Measurements from ENCODE around the gene CSRNP3.
"Not testable (repeated sequence)": the region's sequence is repeated elsewhere in the genome, so short reads cannot be mapped to it uniquely, and the experiment has no call there.

CSRNP3 gene

DNA sequence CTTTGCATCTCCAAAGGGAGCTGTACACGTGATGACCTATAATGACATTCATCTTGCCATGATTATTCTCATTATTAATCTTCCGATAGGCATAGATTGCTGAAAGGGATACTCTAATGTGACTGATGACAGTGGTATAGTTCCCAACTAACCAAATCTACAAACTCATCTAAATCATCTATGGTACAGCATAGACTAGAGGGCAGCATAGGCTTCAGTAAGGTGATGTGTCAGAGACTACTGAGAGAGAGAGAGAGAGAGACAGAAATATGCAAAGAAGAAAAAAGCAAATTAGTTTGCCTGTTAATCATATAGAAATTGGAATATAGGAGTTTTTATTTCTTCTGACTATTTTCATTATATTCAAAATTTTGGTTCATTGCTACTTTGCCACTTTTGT, 89.3 kb downstream of the CSRNP3 start:
- DNase-seq = no peak

DNA sequence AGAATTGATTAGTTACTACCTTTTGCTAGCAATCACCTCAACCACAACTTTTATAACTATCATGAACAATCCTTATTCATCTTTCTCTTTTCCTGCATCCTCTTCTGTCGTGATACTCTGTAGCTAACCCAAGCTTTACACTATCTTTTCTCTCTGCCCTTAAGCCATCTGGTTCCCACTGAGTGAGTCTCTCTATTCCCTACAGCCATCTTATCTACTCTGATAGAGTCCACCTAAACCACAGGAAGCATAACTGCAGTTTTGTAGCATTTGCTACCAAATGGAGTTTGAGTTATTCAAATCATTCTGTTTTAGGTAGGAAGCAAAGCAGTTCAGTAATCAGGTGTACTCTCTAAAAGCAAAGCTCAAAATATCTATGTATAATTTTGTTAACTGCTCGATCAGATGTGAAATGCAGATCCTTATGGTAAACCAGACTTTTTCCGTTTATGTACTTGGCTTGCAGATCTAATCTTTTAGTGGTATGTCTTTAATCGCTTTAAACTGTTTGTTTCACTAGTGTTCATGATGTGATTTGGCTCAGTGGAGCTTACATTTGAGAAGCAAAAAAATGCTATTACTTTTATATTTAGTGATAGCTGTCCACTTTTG, 91.0 kb downstream of the CSRNP3 start:
- no peak for DNase-seq

DNA sequence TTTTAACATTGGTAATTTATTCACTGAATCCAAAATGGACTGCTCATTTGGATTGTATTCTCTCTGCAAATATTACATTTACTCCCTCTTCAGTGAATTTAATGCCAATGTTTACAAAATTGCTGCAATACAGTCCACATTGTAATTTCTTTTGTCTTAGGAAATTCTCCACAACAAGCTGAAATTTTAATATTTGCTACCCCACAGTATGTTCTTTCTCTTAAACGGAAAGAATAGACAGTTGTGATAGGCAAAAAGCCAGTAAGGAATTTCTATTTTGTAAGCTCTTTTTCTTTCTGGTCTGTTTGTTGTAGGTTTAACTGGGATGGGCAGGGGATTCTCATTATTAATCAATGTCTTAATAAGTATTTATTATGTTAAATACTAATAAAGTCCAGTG, 92.0 kb downstream of the CSRNP3 start:
- no peak for DNase-seq

DNA sequence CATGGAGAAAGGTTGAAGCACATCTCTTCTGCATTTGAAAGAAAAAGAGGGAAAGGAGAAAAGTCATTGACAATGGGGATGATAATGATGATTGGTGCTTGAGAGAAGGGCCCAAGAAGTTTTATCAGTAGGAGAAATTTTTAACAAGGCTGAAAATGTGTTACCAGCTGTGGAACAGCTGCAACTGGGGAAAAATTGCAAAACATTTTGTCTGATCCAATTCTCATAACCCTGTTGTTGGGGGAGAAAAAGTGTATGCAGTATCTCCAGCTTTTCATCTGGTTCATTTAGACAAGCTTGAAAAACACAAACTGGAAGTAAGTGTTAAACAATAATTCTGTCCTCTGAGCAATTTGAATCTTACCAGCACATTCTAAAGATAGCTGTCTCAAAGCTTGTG, 92.7 kb downstream of the CSRNP3 start:
- DNase-seq = no peak

DNA sequence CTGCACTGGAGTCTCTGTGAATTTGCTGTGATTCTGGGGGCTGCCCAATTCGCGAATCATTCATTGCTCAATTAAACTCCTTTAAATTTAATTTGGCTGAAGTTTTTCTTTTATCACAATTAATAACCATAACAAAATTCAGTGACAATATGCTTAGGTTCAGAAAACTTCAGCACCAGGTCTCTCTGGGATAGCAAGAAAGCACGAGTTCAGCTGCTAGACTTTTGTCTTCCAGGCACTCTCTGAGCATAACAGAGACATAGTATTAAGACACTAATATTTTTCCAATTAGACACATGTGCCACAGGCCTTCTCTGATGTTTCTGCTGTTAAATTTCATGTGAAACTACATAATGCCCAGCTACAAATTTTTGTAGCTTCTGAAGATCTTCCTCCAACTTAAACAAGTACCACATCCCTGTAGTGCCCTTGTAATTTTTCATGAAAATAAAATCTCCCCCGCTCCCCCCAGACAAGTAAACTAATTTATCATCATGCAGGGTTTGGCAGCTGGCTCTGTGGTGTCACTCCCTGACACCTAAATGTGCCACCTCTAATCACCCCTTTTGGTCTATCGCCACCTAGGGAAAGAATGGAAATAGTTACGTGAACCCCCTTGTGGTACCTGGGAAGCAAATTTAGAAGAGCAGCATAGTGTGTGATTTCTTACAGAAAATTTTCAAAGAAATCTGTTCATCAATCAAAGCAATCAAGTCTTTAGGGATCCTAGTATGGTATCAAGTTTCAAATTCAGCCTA, 94.1 kb downstream of the CSRNP3 start:
- no peak for DNase-seq

DNA sequence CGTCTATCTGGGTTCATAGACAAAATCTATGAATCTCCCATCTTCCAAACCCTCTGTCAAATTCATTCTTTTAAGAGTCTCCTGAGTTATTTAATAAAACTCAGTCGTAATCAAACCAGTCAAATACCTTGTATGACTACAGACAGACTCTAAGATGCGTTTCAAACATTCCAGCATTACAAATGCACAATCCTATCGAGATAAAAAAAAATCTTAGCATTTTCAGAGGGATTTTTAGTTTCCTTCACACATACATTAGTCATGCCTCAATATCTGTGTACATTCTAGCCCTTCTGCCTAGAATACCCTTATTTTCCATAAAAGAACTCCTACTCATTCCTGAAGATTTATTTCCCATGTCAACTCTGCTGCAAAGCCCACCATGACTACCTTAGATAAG, 96.5 kb downstream of the CSRNP3 start:
- DNase-seq = no peak

DNA sequence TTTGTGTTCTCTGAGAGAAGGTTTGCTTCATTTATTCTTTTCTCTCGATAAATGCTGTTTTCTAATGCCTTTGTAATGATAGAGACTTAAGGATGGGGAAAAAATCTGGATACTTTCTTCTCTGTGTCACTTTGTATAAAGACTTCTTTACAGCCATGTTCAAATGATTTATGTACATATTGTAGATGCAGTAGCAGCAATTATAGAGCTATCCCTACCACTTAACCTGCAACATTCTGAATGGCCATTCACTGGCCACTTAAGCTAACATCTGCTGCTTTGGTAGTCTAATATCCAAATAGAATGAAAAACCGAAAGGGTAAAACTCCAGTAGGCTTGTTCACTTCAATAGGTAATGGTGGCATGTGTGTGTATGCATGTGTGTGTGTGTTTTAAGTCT, 97.8 kb downstream of the CSRNP3 start:
- no peak for DNase-seq

DNA sequence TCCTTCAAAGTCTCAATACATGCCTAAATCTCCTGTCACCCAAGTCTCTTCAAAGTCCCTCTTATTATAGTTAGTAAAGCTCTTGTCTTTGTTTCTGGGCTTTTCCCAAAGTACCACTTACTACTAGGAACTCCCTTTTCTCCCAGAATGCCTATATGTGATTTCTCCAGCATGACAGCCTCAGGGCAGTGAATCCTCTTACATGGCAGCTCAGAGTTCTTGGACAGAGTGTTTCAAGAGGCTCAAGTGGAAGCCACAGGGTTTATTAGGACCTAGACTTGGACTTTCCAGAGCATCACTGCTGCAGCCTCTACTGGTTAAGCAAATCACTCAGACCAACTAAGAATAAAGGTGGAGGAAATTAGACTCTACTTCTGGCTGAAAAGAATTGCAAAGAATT, 98.9 kb downstream of the CSRNP3 start:
- no peak for DNase-seq

DNA sequence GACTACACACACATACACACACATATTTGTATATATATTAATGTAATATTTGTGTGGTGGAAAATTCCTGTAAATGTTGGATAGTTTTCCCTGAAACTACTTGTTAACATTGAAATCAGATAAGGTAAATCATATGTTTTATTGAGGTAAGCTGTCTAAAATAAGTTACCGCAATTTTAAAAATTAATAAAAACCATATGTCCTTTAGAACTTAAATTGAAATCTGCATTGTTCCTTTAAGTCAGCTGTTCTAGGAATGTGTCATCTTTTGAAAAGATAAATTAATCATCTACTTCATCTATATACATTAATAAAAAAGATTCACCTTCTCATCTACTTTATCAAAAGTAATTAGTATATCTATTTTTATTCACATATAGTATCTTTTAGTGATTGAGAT, 102.0 kb downstream of the CSRNP3 start:
- DNase-seq = no peak

DNA sequence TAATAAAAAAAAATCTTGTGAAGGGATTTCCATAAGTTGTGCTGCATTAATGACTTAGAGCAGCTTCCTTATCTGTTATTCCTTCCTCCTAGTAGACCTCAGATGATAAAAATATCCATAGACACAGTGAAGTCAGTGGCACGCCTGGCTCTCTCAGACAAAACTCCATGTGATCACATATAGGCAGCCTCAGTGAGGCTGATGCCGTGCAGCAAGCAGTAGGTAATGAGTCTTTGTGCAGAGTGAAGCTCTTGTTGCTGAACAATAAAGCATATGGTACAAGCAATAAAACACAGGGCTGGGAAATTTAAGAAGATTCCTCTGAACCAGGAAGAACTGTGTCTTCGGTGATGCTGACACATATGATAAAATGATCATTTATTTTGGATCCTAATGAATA, 102.7 kb downstream of the CSRNP3 start:
- DNase-seq = no peak

DNA sequence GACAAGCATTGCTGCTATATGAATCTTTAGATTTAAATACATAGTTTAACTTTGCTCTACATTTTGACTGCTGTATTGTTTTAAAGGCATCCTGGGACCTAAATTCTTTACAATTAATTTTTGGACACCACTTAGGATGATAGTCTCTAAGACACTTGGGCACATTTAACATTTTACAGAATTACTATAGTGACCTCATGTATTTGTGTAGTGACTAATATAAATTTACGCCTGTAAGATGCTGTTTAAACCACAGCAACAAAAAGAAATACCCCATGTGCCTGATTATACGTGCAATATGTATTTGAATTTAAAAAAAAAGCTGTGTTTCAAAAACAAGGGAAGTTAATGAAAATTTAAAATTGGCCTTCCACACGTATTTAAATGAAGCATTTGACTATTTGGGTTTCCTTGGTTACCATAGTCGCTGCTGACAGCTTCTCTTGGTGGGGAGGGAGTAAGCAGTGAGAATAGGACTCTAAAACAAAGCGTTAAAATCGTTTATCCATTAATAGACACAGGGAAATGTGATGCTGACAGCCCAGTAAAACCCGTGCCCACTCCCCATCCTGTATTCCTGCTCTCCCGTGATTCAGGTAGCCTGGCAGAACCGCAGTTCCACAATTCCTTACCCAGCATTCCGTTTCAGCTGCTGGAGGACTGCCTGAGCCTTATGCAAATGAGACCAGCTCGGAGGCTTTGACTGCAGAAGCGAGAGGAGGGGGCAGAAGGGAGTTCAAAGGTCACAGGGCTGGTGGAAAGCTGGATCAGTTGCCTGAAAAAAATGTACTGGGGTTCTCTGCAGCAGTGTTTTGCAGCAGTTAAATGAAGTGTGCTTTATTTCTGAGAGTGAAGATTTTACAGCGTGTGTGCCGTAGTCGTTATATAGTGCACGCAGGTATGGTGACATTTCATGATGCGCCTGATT, 104.3 kb downstream of the CSRNP3 start:
- no peak for DNase-seq

DNA sequence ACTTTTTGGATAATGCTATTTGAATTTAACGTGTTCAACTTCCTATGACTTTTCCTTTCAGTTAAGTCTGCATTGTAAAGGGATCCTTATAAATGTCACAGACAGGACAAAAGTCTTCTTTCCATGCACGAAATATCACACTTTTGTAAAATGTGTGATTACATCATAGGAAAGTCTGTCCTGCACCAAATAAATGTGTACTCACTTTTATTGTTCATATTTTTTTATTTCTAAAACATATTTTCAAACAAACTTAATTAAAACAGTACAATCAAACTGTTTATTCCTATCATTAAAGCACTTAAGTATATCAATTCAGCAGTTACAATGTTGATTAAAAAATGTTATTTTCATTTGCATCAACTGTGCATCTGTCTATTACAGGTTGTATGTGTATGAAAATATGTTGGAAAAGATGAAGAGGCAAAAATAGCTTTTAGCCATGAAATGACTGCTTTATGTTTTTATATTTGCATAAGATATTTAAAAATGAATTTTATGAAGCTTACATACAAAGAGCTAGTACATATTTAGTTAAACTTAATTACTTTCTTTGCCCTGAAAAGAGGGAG, 105.6 kb downstream of the CSRNP3 start:
- no peak for DNase-seq

DNA sequence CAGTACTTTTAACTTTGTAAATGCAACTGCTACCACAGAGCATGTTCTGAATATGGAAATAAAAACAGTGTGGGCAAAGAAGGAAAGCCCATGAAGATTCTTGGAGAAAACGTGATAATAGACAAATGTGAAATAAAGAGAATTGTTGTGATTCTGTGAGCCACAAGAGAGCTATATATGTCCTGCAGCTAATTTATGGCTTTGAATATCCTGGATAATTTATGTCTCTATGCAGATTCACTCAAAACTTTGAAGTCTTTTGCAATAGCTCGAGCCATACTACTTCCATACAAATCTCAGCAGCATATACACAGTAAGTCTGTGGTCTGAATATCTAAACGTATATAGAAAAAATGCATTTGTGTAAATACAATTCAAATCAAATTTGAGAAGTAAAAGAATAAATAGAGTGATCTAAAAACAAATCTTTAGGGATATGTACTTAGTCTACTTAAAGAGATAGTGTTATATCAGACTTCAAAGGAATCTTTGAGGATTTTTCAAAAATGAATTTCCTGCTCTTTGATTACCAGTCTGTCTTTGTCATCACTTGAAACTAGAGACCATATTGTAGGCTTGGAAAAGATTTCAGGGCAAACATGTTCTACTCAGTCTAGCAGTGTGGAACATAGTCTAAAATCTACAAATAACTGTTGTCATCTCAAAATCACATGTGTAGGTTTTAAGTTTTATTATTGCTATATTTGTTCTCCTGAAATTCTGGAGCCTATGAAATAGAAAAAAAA, 107.1 kb downstream of the CSRNP3 start:
- no peak for DNase-seq

DNA sequence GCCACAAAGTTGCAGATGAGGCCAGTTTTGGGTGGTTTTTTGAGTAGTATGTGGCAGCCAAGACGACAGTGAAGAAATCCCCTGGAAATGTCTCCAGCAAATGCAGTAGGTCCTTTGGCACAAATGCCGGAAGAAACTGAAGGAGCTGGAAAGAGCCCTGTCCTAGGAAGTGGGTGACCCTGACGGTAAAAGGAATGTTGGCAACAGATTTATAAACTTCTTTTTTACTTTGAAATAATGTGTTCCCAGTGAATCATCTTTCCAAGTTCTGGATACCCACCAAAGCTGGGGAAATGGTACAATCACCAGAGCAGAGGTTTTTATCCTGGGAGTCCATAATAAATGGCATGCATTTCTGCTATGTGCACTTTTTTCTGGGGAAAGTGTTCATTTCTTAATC, 112.9 kb downstream of the CSRNP3 start:
- no peak for DNase-seq

DNA sequence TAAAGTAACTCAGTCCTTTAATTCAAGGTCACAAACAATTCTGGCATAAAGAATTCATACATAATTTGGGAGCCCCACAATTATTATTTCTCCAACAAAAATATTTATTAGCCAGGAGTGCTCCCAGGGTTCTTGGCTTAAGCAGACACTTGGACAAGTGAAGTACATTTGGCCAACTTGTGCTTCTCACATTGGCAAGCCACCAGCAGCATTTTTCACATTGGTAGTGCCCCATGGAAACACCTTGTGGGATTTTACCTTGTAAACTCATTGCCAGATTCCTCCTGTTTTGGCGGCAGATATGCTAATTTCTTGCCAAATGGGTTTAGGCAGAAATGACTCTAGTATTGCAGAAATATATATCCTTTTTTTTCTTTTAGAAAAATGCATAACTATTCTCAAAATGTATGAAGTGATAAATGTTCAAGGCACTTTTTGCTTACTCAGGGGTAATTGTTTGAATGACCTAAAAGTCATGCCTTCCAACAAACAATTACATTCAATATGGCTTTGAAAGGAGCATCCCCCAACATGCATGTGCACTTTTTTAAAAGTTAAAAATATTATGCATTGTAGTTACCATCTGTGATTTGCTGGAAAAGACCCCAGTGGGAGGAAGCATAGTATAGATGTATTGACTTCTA, 113.5 kb downstream of the CSRNP3 start:
- DNase-seq = no peak

DNA sequence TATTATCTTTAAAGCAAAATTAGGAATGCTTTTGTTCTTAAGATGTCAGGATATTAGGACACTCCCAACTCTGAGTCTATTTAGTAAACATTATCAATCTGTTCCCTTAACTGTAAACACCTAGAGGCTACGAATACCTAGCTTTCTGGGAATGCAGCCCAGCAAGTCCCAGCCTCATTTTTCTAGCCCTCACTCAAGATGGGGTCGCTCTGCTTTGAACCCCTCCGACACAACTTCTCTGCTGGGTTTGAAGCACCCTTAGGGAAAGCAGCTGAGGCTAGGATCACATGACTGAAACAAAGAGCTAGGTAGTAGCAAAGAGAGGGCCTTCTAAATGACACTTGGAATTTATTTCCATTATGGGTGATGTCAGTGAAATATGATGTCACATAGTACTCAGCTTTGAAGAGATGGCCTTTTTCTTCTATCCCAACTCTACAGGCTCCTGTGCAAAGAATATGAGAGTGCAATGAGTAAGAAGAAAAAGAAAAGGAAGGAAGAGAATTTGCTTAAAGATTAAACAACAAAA, 114.7 kb downstream of the CSRNP3 start:
- no peak for DNase-seq

DNA sequence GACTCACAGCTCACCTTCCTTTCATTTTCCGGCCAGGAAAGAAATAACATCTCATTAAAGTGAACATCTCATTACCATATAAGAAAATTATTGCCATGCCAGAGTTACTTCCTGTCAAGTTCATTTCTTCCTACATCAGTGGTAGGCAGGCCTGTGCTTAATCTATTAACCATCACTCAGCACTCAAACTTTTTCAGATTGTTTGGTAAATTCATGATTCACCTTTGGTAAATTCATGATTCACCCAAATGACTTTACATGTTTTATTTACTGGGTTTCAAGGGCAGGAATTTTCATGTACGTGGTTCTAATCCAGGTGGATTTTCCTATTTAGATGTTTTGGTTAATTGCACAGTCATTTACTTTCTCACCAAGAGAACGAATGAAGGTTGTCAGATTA, 116.5 kb downstream of the CSRNP3 start:
- DNase-seq = no peak

DNA sequence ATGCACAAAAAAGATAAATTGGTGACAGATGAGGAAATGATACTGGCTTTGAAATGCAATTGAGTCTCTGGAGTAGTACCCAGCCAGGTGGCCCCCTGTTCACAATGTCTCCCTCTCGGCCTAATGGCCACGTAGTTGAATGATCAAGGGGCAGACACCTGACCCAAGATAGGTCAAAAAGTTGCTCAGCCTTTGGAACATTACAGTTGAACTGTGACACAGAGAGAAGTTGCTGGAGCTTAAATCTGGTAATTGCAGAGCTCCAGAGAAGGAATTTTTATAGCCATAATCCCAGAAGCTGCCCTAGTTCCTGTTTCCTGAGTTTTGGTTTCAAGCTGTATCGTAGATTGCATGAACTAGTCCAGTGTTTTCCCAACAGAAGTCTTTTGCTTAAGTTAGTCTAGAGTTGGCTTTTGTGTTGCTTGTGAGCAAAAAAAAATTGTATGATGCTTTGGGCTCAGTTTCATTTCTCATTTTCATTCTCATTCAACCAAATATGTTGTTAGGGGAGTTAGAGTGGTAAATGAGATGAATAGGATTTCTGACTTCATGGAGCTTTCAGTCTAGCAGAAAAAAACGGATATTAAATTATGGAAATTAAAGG, 117.9 kb downstream of the CSRNP3 start:
- no peak for DNase-seq

DNA sequence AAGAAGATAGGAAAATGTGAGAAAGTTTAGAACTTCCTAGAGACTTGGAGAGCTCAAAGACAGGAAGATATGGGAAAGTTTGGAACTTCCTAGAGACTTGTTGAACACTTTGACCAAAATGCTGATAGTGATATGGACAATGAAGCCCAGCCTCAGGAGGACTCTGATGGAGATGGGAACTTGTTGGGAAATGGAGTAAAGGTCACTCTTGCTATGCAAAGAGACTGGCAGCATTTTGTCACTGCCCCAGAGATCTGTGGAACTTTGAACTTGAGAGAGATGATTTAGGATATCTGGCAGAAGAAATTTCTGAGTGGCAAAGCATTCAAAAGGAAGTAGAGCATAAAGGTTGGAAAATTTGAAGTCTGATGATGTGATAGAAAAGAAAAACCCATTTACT, 121.5 kb downstream of the CSRNP3 start:
- DNase-seq = not testable (repeated sequence)

DNA sequence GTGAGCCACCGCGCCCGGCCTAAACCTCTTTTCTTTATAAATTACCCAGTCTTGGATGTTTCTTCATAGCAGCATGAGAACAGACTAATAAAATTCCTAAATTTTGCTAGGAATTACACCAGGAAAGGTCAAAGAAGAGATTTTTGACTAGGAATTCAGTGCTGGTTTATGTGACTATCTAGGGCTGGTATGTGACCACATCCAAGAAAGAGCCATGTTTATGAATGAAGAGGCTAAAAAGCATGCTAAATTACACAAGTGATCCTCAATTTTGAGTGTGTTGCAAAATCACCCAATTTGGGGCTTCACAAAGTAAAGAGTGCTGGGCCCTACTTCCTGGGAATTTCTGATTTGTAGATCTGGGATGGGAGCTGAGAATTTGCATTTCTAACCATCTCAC, 123.6 kb downstream of the CSRNP3 start:
- DNase-seq = no peak

DNA sequence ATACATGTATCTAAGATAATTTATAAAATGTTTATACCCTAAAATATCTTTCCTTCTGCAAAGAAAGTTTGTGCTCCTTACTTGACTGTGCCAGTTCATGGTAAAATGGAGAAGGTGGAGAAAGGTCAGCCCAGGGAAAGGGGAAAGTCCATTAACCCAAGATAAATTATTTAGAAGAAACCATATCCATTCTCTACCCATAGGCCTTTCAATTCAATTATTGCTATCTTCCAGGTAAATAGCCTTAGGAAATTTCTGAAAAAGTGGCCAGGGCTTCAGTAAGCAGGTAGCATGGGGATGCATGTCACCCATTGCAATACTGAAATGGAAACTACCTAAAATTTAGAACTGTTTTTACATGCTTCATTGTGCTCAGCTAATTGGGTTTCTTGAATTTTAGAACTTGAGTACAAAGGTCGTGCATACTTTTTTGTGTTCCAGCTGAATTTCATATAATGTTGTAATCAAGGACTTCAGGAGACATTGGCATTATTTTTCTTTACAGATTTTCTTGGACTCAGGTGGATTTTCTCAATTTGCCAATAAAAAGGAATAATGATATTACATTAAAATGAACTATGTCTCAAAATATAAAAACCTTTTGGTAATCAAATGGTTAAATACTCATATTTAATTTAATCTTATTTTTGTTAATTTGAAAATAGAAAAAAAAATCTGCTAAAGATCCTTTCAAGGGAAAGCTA, 124.9 kb downstream of the CSRNP3 start:
- no peak for DNase-seq

Measured in GF-D8 (cell line).